Measurements from ENCODE around the gene CD300LG. TPM values are rescaled to one million over a fixed set of nuclear protein-coding genes. Genes with fewer than 3 reads are reported as not detected.

Gene CD300LG
- total RNA-seq, 3 donors from 2014 or later (not counting 1 experiment from before 2014, with no cell fraction given), result not detected

DNA sequence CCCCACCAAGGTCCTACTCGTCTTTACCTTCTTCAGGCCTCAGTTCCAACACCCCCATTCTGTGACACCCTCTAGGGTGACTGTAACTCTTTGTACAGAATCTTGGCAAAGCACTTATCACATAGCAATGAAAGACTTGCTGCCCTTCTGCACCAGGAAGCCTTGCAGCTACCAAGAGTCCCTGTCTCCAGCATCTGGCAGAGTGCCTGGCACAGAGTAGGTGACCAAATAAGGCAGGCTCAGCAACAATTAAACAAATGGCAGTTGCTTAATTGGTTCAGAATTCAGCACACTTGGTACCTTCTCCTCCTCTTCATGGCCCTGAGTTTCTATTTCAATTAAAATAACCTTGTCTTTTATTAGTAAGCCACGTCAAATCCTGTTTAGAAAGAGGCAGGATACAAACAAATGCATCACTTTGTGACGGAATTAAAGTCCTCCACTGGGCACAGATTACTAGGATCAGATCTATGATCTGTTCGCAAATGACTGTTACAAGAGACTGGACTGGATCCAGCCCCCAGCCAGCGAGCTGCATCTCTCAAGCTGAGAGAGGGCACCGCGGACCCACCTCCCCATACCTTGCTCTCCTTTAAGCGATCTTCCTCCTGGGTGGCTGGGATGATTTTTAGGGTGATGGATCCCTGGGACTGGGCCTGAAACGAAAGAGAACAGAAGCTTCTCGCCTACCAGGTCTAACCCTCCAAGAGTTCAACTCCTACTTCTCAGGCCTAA is 23.5 kb upstream of the CD300LG start:
- no peak for ATAC-seq
- TF ChIP-seq, protein P1, sequence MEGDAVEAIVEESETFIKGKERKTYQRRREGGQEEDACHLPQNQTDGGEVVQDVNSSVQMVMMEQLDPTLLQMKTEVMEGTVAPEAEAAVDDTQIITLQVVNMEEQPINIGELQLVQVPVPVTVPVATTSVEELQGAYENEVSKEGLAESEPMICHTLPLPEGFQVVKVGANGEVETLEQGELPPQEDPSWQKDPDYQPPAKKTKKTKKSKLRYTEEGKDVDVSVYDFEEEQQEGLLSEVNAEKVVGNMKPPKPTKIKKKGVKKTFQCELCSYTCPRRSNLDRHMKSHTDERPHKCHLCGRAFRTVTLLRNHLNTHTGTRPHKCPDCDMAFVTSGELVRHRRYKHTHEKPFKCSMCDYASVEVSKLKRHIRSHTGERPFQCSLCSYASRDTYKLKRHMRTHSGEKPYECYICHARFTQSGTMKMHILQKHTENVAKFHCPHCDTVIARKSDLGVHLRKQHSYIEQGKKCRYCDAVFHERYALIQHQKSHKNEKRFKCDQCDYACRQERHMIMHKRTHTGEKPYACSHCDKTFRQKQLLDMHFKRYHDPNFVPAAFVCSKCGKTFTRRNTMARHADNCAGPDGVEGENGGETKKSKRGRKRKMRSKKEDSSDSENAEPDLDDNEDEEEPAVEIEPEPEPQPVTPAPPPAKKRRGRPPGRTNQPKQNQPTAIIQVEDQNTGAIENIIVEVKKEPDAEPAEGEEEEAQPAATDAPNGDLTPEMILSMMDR (IDR thresholded peaks at IDR 0.05), result no peak
- Histone ChIP-seq H3K9me3 (ENCODE audit: control insufficient read depth, insufficient read depth, low read length) (no peaks in the 10 kb centered on the region), H3K36me3 (ENCODE audit: control insufficient read depth, insufficient read depth, low read length) (no peaks in the 10 kb centered on the region), H3K27me3 (ENCODE audit: control insufficient read depth, insufficient read depth, low read length) (no peaks in the 10 kb centered on the region), H3K27ac (ENCODE audit: low read length) (no peak overlapping the region), H3K4me1 (ENCODE audit: control insufficient read depth, insufficient read depth, low read length) (no peaks in the 10 kb centered on the region), H3K4me3 (ENCODE audit: low read length) (no peak overlapping the region)
- H3K27ac Mint-ChIP-seq, result no peak overlapping the region
- H3K4me1 Mint-ChIP-seq, result no peaks in the 10 kb centered on the region
- DNase-seq, result no peak
- H3K4me3 Mint-ChIP-seq, result no peak overlapping the region
- WGBS (ENCODE audit: insufficient coverage), result 82% methylated on average over 6 of the region's 10 CpGs
- intact Hi-C loops (cut with micrococcal nuclease), result no loop called here
- H3K9me3 Mint-ChIP-seq, result no peaks in the 10 kb centered on the region
- peaks cover 3 to 13% of the 10 kb centered on the region in 2 donors for H3K27me3 Mint-ChIP-seq (ENCODE audit: low read depth in 2 of 2)
- no peaks in the 10 kb centered on the region for H3K36me3 Mint-ChIP-seq

DNA sequence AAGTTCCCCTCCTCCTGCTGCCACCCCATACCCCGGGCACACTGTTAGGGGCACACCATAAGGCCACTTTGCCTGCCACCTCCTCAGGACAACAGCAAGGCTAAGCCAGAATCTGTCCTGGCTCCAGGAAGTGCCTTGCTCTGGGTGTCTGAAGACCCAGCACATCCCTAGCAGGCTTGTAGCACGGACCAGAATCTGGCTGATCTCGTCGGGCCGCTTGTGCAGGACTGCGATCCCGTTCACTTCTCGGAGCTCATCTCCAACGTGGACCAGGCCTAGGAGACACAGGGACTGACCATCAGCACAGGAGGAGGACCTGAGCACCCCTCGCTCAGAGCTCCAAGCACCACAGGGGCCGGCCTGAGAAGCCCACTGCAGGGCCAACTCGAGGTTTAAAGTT is 21.4 kb upstream of the CD300LG start:
- Mint-ChIP-seq H3K36me3 (no peaks in the 10 kb centered on the region), H3K4me1 (no peaks in the 10 kb centered on the region), H3K4me3 (no peak overlapping the region), H3K27me3 (ENCODE audit: low read depth in 2 of 2) (peaks cover 3 to 14% of the 10 kb centered on the region in 2 donors), H3K9me3 (no peaks in the 10 kb centered on the region), H3K27ac (no peak overlapping the region)
- no peak overlapping the region for H3K27ac ChIP-seq (ENCODE audit: low read length)
- no peaks in the 10 kb centered on the region for H3K9me3 ChIP-seq (ENCODE audit: control insufficient read depth, insufficient read depth, low read length)
- H3K4me3 ChIP-seq (ENCODE audit: low read length), result no peak overlapping the region
- TF ChIP-seq, protein P1 (IDR thresholded peaks at IDR 0.05), result no peak
- DNase-seq (no peak), ATAC-seq (no peak)
- no peaks in the 10 kb centered on the region for H3K27me3 ChIP-seq (ENCODE audit: control insufficient read depth, insufficient read depth, low read length)
- H3K4me1 ChIP-seq (ENCODE audit: control insufficient read depth, insufficient read depth, low read length), result no peaks in the 10 kb centered on the region
- H3K36me3 ChIP-seq (ENCODE audit: control insufficient read depth, insufficient read depth, low read length), result no peaks in the 10 kb centered on the region
- intact Hi-C loops (cut with micrococcal nuclease), result no loop called here
- WGBS (ENCODE audit: insufficient coverage), result 90% methylated on average over 12 of the region's 12 CpGs

DNA sequence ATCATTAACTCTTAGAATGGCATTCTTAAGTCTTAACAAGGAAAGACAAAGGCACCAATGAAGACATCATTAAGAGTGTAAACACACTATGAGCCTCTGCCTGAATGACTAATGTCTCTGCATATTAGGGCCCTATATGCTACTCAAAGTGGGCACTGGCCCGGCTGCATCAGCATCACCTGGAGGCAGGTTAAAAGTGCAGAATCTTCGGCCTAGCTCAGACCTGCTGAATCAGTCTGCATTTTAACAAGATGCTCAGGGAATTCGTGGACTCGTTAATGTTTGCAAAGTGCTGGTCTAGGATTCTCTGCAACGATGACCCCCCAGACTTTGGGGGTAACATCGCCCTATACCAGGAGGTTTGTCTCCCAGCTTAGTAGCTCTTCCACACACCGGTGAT is 20.8 kb upstream of the CD300LG start:
- 92% methylated on average over 6 of the region's 7 CpGs for WGBS (ENCODE audit: insufficient coverage)
- H3K27me3 ChIP-seq (ENCODE audit: control insufficient read depth, insufficient read depth, low read length), result no peaks in the 10 kb centered on the region
- H3K4me3 ChIP-seq (ENCODE audit: low read length), result no peak overlapping the region
- Mint-ChIP-seq H3K27ac (no peak overlapping the region), H3K4me3 (no peak overlapping the region), H3K27me3 (ENCODE audit: low read depth in 2 of 2) (peaks cover 3 to 14% of the 10 kb centered on the region in 2 donors), H3K36me3 (no peaks in the 10 kb centered on the region), H3K4me1 (peaks cover 0 to 5% of the 10 kb centered on the region in 2 donors), H3K9me3 (no peaks in the 10 kb centered on the region)
- intact Hi-C loops (cut with micrococcal nuclease), result no loop called here
- H3K4me1 ChIP-seq (ENCODE audit: control insufficient read depth, insufficient read depth, low read length), result no peaks in the 10 kb centered on the region
- ATAC-seq (no peak), DNase-seq (no peak)
- H3K9me3 ChIP-seq (ENCODE audit: control insufficient read depth, insufficient read depth, low read length), result no peaks in the 10 kb centered on the region
- TF ChIP-seq, protein P1 (IDR thresholded peaks at IDR 0.05), result no peak
- no peaks in the 10 kb centered on the region for H3K36me3 ChIP-seq (ENCODE audit: control insufficient read depth, insufficient read depth, low read length)
- H3K27ac ChIP-seq (ENCODE audit: low read length), result no peak overlapping the region

DNA sequence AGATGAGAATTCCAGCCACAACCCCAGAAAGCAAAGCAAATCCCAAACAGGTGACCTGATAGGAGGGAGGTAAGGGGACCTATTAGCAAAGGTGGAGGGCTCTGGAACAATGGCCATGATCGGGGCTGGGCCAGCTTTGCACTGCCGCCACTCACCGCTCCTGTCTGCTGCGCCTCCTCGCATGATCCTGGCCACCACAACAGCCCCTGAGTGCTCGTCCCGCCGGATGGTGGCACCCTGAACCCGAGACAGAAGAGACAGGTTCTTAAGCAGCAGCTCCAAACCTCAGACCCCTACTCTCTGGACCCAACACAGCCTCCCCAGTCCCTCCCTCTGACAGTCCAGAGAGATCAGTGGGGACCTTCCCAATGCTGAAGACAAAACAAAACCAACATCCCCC is 19.4 kb upstream of the CD300LG start:
- DNase-seq (no peak), ATAC-seq (no peak)
- Histone ChIP-seq H3K27ac (ENCODE audit: low read length) (no peak overlapping the region), H3K27me3 (ENCODE audit: control insufficient read depth, insufficient read depth, low read length) (peaks cover 5% of the 10 kb centered on the region), H3K4me3 (ENCODE audit: low read length) (no peak overlapping the region), H3K4me1 (ENCODE audit: control insufficient read depth, insufficient read depth, low read length) (peaks cover 4% of the 10 kb centered on the region), H3K9me3 (ENCODE audit: control insufficient read depth, insufficient read depth, low read length) (no peaks in the 10 kb centered on the region), H3K36me3 (ENCODE audit: control insufficient read depth, insufficient read depth, low read length) (no peaks in the 10 kb centered on the region)
- TF ChIP-seq, protein P1 (IDR thresholded peaks at IDR 0.05), result no peak
- Mint-ChIP-seq H3K27me3 (ENCODE audit: low read depth in 2 of 2) (peaks cover 9 to 11% of the 10 kb centered on the region in 2 donors), H3K9me3 (no peaks in the 10 kb centered on the region), H3K36me3 (no peaks in the 10 kb centered on the region), H3K27ac (no peak overlapping the region), H3K4me3 (no peak overlapping the region), H3K4me1 (peaks cover 5% of the 10 kb centered on the region in 2 donors)
- intact Hi-C loops (cut with micrococcal nuclease), result no loop called here
- WGBS (ENCODE audit: insufficient coverage), result 92% methylated on average over 9 of the region's 9 CpGs

Measured in natural killer cell (primary cell).